ENCODE data around the gene FBXW4. TPM values are rescaled to one million over a fixed set of nuclear protein-coding genes. Genes with fewer than 3 reads are reported as not detected.

Gene FBXW4
- total RNA-seq, 6 experiments from 2014 or later = 15.1 to 29.5 (median 25.6) TPM

- no peaks in the 10 kb centered on the region for H3K27me3 ChIP-seq
- intact Hi-C loops (cut with DNase I) = no loop called here
- H3K27ac ChIP-seq = no peak overlapping the region
- H3K4me1 ChIP-seq = no peaks in the 10 kb centered on the region
- ATAC-seq (no peak), DNase-seq (no peak)
- no peaks in the 10 kb centered on the region for H3K9me3 ChIP-seq
- no peak overlapping the region for H3K4me3 ChIP-seq
- no peaks in the 10 kb centered on the region for H3K36me3 ChIP-seq
- no peak for TF ChIP-seq POLR2A (IDR thresholded peaks at IDR 0.05)
- no peak for TF ChIP-seq CTCF (IDR thresholded peaks at IDR 0.05)
- WGBS (ENCODE audit: insufficient coverage, low coverage, low lambda C conversion rate, missing lambda C conversion rate) = 55% methylated on average over 1 of the region's 1 CpG
Measured at GRCh38 chr10:101732096-101732495, 37.1 kb upstream of the FBXW4 start.

DNA sequence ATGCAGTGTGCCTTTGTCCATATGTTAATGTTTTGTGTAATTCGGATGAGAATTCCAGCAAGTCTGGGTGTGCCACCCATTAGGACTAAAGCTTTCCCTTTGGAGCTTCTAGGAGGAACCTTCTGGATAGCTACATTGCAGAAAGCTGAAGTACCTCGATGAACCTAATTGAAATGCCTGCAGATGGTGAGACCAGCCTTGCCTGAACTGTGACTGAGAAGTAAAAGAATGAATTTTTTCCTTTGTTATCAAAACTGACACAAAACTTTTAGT lies 31.1 kb upstream of the FBXW4 start:
- no peak for DNase-seq
- TF ChIP-seq POLR2A (IDR thresholded peaks at IDR 0.05) (no peak), CTCF (IDR thresholded peaks at IDR 0.05) (no peak)
- intact Hi-C loops (cut with DNase I) = no loop called here
- H3K4me1 ChIP-seq = no peaks in the 10 kb centered on the region
- no peaks in the 10 kb centered on the region for H3K27me3 ChIP-seq
- no peak overlapping the region for H3K27ac ChIP-seq
- H3K36me3 ChIP-seq = no peaks in the 10 kb centered on the region
- ATAC-seq = no peak
- H3K4me3 ChIP-seq = no peak overlapping the region
- 73% methylated on average over 2 of the region's 2 CpGs for whole genome bisulfite sequencing (ENCODE audit: insufficient coverage, low coverage, low lambda C conversion rate, missing lambda C conversion rate)
- H3K9me3 ChIP-seq = no peaks in the 10 kb centered on the region

DNA sequence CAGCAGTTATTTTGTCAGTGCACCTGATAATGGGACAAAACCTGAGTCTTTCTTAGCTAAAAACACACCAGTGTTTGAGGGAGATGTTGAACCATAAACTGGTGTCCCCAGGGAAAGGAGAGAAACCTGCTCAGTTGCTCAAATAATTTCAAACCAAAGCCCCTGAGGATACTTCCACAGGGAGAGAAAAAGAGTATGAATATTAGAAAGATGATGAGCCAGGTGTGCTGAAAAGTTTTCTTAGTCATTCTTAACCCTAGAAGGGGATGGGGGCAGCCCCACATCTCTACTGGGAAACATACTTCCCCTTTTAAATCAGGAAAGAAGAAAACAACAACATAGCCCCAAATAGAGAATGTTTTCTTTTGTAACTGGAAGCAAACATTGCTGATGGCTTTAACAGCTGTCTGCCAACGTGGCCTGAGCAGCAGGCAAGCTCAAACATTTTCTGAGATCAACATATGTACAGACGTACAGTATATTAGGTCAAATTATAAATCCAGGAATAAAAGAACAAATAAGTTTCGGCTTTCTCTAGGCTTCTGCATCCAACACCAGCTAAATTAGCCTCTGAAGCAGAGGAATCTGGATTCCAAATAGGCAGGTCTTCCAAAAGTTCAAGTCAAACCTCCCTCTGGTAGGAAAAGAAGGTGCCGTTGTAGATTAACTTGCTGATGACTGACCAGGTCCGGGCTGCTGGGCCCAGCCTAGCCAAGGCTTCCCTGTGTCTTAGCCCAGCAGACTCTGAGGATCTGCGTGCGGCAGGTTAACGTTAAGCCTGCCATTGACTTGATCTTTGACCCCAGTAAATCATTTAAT lies 30.5 kb upstream of the FBXW4 start:
- TF ChIP-seq CTCF (IDR thresholded peaks at IDR 0.05) (no peak), POLR2A (IDR thresholded peaks at IDR 0.05) (no peak)
- no peaks in the 10 kb centered on the region for H3K4me1 ChIP-seq
- H3K27me3 ChIP-seq = no peaks in the 10 kb centered on the region
- no peaks in the 10 kb centered on the region for H3K36me3 ChIP-seq
- no peak overlapping the region for H3K27ac ChIP-seq
- 57% methylated on average over 7 of the region's 8 CpGs for WGBS (ENCODE audit: insufficient coverage, low coverage, low lambda C conversion rate, missing lambda C conversion rate)
- ATAC-seq (no peak), DNase-seq (no peak)
- H3K9me3 ChIP-seq = no peaks in the 10 kb centered on the region
- no peak overlapping the region for H3K4me3 ChIP-seq
- intact Hi-C loops (cut with DNase I) = no loop called here

- WGBS (ENCODE audit: insufficient coverage, low coverage, low lambda C conversion rate, missing lambda C conversion rate) = 91% methylated on average over 2 of the region's 2 CpGs
Measured at GRCh38 chr10:101724446-101724845, 29.5 kb upstream of the FBXW4 start.

More at GRCh38 chr10:101724446-101724845, 29.5 kb upstream of the FBXW4 start:
- intact Hi-C loops (cut with DNase I) = no loop called here
- H3K4me3 ChIP-seq = no peak overlapping the region
- no peaks in the 10 kb centered on the region for H3K4me1 ChIP-seq
- H3K36me3 ChIP-seq = no peaks in the 10 kb centered on the region
- no peak for ATAC-seq
- DNase-seq = no peak
- H3K27ac ChIP-seq = no peak overlapping the region
- H3K9me3 ChIP-seq = no peaks in the 10 kb centered on the region
- no peak for TF ChIP-seq CTCF (IDR thresholded peaks at IDR 0.05)
- no peak for TF ChIP-seq POLR2A (IDR thresholded peaks at IDR 0.05)
- H3K27me3 ChIP-seq = no peaks in the 10 kb centered on the region

All from right lobe of liver (tissue), 6 donors.